ENCODE data around the gene SPRED1. TPM values are rescaled to one million over a fixed set of nuclear protein-coding genes. Genes with fewer than 3 reads are reported as not detected.

SPRED1 gene
- total and polyA plus RNA-seq, 9 of the 15 experiments (the other 6 are each of a cell fraction or from before 2014, with no cell fraction given): 2.8 to 17.4 (median 7.9) TPM

GRCh38 chr15:38225381-38225780 is 27.3 kb upstream of the SPRED1 start:
- CTCF ChIA-PET (ENCODE audit: low intra/inter-chr PET ratio): no interaction called here
- no peak for FAIRE-seq
- no peak overlapping the region for H3K9ac ChIP-seq (ENCODE audit: insufficient read depth in 1 of 2, low read depth in 2 of 2, low read length in 2 of 2)

DNA sequence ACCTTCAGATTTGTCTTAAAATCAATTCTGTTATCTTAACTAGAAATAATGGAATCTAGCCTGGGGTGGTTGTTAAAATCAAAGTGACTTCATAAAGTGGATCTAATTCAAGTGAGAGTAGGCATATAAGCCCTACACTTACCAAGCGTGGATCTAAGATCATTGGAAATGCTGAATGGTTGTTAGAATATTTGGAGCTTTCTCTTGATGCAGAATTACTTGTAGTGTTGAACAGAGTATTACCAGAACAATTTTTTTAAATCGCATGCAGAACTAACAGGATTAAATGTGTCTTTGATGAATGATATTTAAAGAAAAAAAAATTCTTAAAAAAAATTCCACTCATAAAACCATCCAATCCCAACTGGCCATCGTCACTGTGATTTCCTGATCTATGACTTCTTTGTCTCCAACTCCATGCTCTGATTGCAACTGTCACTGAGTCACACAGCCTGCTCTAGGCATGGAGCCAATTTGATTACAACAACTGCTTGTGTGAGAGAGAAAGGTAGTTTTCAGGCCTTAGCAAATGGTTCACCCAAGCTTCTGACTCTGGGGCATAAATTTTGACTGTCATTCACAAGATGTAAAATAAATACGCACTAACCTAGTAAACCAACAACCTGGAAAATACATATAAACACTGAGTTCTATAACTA is 25.9 kb upstream of the SPRED1 start:
- Histone ChIP-seq H3K27ac (ENCODE audit: extremely low read depth, low read depth, low read length) (no peak overlapping the region), H3K27me3 (ENCODE audit: control insufficient read depth in 2 of 2, insufficient read depth in 2 of 2, low read length in 2 of 2) (peaks cover 0 to 6% of the 10 kb centered on the region in 2 experiments; a peak in 1 of 5 replicates), H3K9me1 (ENCODE audit: control insufficient read depth, insufficient read depth, low read length) (no peaks in the 10 kb centered on the region), H3K9ac (ENCODE audit: insufficient read depth in 1 of 2, low read depth in 2 of 2, low read length in 2 of 2) (no peak overlapping the region), H3K9me3 (replicated peaks; ENCODE audit: control insufficient read depth, insufficient read depth, low read depth, low read length) (no peaks in the 10 kb centered on the region), H3K4me2 (ENCODE audit: insufficient read depth, low read length) (no peak overlapping the region), H2AFZ (ENCODE audit: low read depth, low read length) (no peak overlapping the region), H4K20me1 (replicated peaks; ENCODE audit: control insufficient read depth, insufficient read depth, low read length) (no peaks in the 10 kb centered on the region), H3K36me3 (ENCODE audit: control insufficient read depth, insufficient read depth, low read length) (no peaks in the 10 kb centered on the region), H3K4me1 (replicated peaks in 1 of 2; ENCODE audit: control insufficient read depth in 2 of 2, insufficient read depth in 2 of 2, low read length in 2 of 2) (no peaks in the 10 kb centered on the region; a peak in 1 of 5 replicates), H3K79me2 (ENCODE audit: control insufficient read depth, insufficient read depth, low read length) (no peaks in the 10 kb centered on the region), H3K4me3 (no peak overlapping the region)
- DNase-seq (ENCODE audit: extremely low read depth in 1 of 4, low spot score in 3 of 4) (peak in 1 of 4 experiments; percentile 28), FAIRE-seq (peak; percentile 29), ATAC-seq (no peak)
- no TSS peak for BruUV-seq (replicated peaks)
- ChIA-PET CTCF (ENCODE audit: low intra/inter-chr PET ratio) (no interaction called here), POLR2A (interaction anchor here (0.7 kb wide), 1 partner anchor 25 kb away, joined by 3 read pairs; no protein-coding TSS in a partner anchor)
- intact Hi-C loops (cut with micrococcal nuclease): no loop called here
- in situ Hi-C loops (cut with MboI): no loop called here
- WGBS (ENCODE audit: insufficient coverage, low coverage, missing lambda C conversion rate): 10% methylated on average over 4 of the region's 4 CpGs
- TF ChIP-seq TRIM24 (IDR thresholded peaks at IDR 0.05) (no peak), KDM1A (IDR thresholded peaks at IDR 0.05) (peak in 1 of 2 experiments; percentile 55; a peak in 2 of 4 replicates), THRAP3 (IDR thresholded peaks at IDR 0.05; ENCODE audit: borderline replicate concordance) (no peak), MCM7 (IDR thresholded peaks at IDR 0.05) (no peak), FOSL1 (tag; conservative IDR thresholded peaks at IDR 0.05) (0 out of 2 replicates have a peak, but pooled peaks have one; percentile 33), PCBP1 (IDR thresholded peaks at IDR 0.05; ENCODE audit: low read depth, low read length, poor library complexity, severe bottlenecking) (no peak), NFIC (IDR thresholded peaks at IDR 0.05) (peak; percentile 68), SNIP1 (IDR thresholded peaks at IDR 0.05; ENCODE audit: low read depth) (no peak), MCM3 (IDR thresholded peaks at IDR 0.05) (no peak), CEBPG (CRISPR knock-in tag; IDR thresholded peaks at IDR 0.05) (no peak), CEBPG (tag; conservative IDR thresholded peaks at IDR 0.05 in 1 of 2, IDR thresholded peaks at IDR 0.05 in 1 of 2) (no peak), FIP1L1 (IDR thresholded peaks at IDR 0.05; ENCODE audit: low read depth, low read length, poor library complexity, severe bottlenecking) (no peak)
- TF ChIP-seq, protein P1, sequence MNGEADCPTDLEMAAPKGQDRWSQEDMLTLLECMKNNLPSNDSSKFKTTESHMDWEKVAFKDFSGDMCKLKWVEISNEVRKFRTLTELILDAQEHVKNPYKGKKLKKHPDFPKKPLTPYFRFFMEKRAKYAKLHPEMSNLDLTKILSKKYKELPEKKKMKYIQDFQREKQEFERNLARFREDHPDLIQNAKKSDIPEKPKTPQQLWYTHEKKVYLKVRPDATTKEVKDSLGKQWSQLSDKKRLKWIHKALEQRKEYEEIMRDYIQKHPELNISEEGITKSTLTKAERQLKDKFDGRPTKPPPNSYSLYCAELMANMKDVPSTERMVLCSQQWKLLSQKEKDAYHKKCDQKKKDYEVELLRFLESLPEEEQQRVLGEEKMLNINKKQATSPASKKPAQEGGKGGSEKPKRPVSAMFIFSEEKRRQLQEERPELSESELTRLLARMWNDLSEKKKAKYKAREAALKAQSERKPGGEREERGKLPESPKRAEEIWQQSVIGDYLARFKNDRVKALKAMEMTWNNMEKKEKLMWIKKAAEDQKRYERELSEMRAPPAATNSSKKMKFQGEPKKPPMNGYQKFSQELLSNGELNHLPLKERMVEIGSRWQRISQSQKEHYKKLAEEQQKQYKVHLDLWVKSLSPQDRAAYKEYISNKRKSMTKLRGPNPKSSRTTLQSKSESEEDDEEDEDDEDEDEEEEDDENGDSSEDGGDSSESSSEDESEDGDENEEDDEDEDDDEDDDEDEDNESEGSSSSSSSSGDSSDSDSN (IDR thresholded peaks at IDR 0.05; ENCODE audit: borderline replicate concordance in 1 of 2, low read depth in 2 of 2, low read length in 2 of 2): no peak

More at GRCh38 chr15:38225381-38225780, 27.3 kb upstream of the SPRED1 start:
- TF ChIP-seq MEF2D (tag; conservative IDR thresholded peaks at IDR 0.05; ENCODE audit: low read depth) (no peak), CEBPB (tag; IDR thresholded peaks at IDR 0.05) (peak; percentile 40)
- H3K27me3 ChIP-seq (ENCODE audit: control insufficient read depth in 2 of 2, insufficient read depth in 2 of 2, low read length in 2 of 2): peaks cover 0 to 12% of the 10 kb centered on the region in 2 experiments; a peak in 2 of 5 replicates
- intact Hi-C loops (cut with micrococcal nuclease) (no loop called here), in situ Hi-C loops (cut with MboI) (no loop called here)
- ATAC-seq (no peak), DNase-seq (ENCODE audit: extremely low read depth in 1 of 4, low spot score in 3 of 4) (no peak)
- no peaks in the 10 kb centered on the region; a peak in 2 of 5 replicates for H3K4me1 ChIP-seq (replicated peaks in 1 of 2; ENCODE audit: control insufficient read depth in 2 of 2, insufficient read depth in 2 of 2, low read length in 2 of 2)
- no peaks in the 10 kb centered on the region for H3K36me3 ChIP-seq (ENCODE audit: control insufficient read depth, insufficient read depth, low read length)
- H3K79me2 ChIP-seq (ENCODE audit: control insufficient read depth, insufficient read depth, low read length): no peaks in the 10 kb centered on the region
- no TSS peak for BruUV-seq (replicated peaks)
- no peaks in the 10 kb centered on the region for H3K9me3 ChIP-seq (replicated peaks; ENCODE audit: control insufficient read depth, insufficient read depth, low read depth, low read length)
- no peaks in the 10 kb centered on the region for H4K20me1 ChIP-seq (replicated peaks; ENCODE audit: control insufficient read depth, insufficient read depth, low read length)
- H2AFZ ChIP-seq (ENCODE audit: low read depth, low read length): no peak overlapping the region
- 21% methylated on average over 1 of the region's 1 CpG for WGBS (ENCODE audit: insufficient coverage, low coverage, missing lambda C conversion rate)
- H3K9me1 ChIP-seq (ENCODE audit: control insufficient read depth, insufficient read depth, low read length): no peaks in the 10 kb centered on the region
- no peak overlapping the region for H3K27ac ChIP-seq (ENCODE audit: extremely low read depth, low read depth, low read length)
- POLR2A ChIA-PET: interaction anchor here (0.8 kb wide), 1 partner anchor 26 kb away, joined by 3 read pairs; no protein-coding TSS in a partner anchor
- no peak overlapping the region for H3K4me2 ChIP-seq (ENCODE audit: insufficient read depth, low read length)
- no peak overlapping the region for H3K4me3 ChIP-seq
